NCI-H1105 (cell line): Measurements from ENCODE around the gene VPS37B.
"Not testable (repeated sequence)": the region's sequence is repeated elsewhere in the genome, so short reads cannot be mapped to it uniquely, and the experiment has no call there.

Source experiments
- DNase-seq: peaks from one replicate; lab custom pipeline; 2025; lab: John Stamatoyannopoulos, UW

VPS37B gene

DNA sequence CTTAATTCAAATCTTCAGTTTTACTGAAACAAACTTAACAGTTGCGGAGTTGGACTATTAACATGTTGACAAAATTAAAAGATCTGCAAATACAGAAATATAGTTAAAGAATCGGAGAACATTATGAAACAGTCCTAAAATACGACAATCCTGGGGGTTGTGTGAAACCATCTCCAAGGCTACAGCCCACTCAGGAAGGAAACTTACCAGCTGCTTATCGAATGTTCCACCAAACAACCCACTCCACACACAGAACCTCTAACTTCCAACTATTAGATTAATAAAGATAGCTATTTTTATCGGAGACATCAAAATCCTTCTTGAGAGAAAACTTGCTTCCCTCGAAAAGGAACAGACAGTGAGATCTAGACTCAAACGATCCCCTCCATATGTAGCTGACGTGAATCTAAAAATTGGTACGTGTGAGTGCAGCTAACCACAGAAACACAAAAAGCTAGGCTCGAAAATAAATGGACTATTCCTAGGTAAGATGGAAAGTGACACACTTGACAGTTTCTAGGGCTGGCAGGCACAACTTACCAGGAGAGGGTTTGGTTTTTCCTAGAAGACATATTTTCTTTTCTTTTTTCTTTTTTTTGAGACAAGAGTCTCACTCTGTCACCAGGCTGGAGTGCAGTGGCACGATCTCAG lies 12.9 kb downstream of the VPS37B start:
- DNase-seq: no peak

- DNase-seq: no peak
Observed at GRCh38 chr12:122880668-122881067, 15.3 kb downstream of the VPS37B start.

- no peak for DNase-seq
Observed at GRCh38 chr12:122880155-122880667, 15.7 kb downstream of the VPS37B start.

DNA sequence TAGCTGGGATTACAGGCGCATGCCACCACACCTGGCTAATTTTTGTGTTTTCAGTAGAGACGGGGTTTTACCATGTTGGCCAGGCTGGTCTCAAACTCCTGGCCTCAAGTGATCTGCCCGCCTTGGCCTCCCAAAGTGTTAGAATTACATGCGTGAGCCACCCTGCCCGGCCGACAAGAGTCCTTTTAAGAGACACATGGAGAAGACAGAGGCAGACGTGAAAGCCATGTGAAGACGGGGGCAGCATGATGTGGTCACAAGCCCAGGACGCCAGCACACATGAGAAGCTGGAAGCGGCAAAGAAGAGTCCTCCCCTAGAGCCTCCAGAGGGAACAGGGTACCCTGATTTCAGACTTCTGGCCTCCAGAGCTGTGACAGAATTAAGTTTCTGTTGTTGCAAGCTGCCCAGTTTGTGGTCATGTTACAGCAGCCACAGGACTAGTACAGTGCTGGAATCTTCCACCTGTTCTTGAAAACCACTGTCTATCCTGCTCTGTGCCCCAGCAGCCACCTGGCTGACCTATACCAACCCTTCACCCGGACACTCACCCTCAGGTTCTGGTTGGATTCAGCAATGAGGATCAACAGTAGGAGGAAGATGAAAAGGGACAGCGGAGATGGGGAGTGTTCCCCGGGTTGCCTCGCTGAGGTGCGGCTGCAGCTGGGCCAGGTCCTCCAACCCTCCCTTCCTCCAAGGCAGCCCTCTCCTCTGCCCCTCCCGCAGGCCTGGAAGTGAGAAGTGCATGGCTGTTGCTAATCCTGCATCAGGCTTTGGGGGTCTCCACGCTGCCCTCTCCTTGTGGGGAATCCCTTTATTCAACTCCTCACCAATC lies 16.9 kb downstream of the VPS37B start:
- DNase-seq: no peak

- no peak for DNase-seq
Observed at GRCh38 chr12:122876731-122877130, 19.2 kb downstream of the VPS37B start.

DNA sequence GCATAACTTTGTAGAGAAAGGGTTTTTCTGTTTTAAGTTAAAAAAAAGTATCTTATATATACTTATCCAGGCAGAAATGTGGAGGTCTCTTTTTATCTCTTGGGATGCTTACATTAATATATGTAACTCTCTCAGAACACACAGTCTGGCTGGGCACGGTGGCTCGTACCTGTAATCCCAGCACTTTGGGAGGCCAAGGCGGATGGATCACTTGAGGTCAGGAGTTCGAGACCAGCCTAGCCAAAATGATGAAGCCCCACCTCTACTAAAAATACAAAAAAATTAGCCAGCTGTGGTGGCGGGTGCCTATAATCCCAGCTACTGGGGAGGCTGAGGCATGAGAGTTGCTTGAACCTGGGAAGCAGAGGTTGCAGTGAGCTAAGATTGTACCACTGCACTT lies 19.6 kb downstream of the VPS37B start:
- DNase-seq: not testable (repeated sequence)

DNA sequence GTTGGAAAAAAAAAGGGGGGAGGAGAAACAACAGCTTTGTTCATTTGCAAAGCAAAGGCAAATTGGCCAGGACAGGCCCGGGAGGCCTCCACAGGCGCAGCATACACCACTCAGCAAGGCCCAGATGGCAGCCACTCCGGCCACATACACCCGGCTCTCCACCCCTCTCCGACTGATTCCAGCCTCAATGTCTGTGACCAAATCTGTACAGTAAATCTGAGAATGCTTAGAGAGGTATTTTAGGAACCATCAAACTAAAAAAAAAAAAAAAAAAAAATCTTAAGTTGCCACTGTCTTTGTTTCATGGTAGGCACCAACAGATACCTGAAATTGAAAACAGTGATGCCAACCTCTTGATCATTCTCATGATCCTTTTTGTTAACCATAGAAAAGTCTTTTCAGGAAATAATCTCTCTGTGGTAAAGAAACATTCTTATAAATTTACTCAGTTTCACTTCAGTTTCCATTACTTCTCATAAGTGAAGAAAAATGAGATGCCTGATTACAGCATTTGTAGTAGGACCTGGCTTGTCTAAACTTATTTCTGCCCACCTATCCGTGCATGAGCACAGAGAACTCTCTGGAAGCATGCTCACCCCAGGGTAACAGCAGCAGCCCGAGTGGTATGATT lies 20.2 kb downstream of the VPS37B start:
- DNase-seq: no peak

DNA sequence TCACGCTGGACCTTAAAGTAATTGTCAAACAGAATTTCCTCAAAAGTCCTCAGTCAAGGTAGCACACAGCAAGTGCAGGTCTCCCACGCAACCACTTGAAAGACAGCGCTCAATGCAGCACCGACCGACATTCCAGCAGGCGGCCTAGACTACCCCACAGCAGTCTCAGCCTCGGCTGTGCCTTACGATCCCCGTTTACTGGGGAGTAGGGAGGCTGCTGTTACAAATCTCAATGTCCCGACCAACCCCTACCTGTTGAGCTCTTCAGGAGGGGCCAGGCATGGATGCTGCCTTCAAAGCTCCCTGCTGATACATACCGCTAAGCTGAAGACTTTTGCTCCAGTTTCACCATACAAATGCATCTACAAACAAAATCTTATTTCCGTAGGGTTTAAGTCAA lies 21.8 kb downstream of the VPS37B start:
- DNase-seq: no peak

DNA sequence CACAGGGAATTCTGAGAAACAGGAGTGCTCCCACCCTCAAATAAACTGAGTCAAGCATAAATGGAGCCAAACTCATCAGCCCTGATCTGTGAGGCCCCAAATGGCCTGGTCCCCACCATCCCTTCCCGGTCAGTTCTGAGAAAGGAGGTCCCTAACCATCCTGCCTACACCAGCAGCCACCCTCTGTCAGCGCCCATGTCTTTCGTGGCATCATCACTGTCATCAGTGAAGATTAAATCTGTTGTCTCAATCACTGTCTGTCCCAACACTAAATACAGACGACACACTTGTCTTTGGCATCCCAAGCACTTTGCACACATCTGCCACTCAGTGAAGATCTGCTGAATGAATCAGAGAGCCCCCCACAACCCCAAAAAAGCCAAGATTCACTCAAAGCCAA lies 22.4 kb downstream of the VPS37B start:
- DNase-seq: no peak

DNA sequence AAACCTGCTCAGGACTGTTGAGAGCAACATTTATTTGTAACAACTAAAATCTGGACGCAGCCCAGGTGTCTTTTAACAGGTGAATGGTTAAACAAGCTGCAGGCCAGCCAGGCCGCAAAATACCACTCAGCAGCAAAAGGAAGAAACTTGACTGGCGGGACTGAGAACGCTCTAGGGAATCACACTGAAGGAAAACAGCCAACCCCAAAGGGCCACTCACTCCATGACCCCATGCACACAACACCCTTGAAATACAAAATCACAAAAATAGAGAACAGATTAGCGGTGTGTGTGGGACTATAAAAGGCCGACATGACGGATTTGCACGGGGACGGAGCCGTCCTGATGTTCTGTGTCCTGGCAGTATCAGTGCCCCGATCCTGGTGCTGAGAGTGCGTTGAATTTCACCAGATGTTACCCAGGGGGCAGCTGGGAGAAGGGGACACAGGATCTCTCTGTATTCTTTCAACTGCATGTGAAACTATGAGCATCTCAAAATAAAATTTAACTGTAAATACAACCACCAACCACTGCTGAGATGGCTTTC lies 23.0 kb downstream of the VPS37B start:
- DNase-seq: no peak

GRCh38 chr12:122871851-122872780 lies 23.8 kb downstream of the VPS37B start:
- DNase-seq: no peak

DNA sequence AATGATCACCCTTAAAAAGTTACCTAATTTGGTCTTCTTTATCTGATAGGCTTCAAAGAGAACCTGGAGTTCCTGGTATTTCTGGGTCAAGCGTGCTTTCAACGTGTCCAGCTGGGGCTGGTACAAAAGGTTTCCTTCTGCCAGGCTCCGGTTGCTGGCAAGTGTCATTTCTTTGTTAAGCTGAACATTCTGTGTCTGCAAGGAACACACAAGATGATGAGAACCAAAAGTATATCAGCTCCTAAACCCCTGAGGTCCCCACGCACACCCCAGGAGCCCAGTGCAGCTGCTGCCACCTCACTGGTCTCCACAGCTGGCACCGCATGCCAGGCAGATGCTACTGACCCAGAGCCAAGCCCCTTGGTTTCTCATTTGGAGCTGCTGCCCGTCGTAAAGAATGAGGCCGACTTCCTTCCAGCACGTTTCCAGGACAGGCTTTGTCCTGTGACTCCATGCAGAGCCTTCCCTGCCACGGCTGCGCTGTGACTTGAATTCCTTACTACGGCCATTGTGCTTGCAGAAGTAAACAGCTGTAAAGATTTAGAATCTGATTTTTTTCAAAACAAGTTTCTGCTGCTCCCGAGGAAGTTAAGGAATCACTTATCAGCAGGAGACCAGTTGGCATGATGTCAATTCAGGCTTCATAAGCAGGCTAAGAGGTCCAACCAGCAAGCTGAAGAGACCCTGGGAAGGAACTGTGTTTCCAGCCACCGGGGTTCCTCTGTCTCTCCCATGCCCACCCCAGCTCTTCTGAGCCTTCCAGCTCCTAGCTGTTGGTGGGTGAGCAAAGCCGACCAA lies 24.9 kb downstream of the VPS37B start:
- DNase-seq: no peak

DNA sequence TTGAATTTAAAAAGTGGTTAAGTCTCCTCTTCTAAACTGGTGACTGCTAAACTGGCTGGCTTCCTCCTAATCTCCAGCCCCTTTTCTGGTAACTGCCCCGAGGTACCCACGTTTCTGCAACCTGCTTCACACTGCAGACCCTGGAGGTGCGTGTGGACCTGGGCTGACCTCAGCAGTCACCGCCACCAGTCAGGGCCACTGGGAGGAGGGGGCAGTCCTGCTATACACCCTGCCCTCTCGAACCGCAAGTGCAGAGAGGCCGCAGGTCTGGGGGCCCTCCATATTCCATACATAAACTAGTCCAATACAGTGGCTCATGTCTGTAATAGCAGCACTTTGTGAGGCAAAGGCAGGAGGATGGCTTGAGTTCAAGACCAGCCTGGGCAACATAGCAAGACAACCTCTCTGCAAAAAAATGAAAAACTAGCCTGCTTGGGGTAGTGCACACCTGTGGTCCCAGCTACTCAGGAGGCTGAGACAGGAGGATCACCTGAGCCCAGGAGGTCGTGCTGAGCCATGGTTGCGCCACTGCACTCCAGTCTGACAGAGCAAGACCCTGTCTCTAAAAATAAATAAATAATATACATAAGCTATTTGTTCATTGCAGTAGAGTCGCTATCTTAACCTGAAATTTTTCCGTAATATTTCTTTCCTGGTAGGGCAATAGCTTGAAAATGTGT lies 25.6 kb downstream of the VPS37B start:
- no peak for DNase-seq

- no peak for DNase-seq
Observed at GRCh38 chr12:122869207-122869973, 26.5 kb downstream of the VPS37B start.

DNA sequence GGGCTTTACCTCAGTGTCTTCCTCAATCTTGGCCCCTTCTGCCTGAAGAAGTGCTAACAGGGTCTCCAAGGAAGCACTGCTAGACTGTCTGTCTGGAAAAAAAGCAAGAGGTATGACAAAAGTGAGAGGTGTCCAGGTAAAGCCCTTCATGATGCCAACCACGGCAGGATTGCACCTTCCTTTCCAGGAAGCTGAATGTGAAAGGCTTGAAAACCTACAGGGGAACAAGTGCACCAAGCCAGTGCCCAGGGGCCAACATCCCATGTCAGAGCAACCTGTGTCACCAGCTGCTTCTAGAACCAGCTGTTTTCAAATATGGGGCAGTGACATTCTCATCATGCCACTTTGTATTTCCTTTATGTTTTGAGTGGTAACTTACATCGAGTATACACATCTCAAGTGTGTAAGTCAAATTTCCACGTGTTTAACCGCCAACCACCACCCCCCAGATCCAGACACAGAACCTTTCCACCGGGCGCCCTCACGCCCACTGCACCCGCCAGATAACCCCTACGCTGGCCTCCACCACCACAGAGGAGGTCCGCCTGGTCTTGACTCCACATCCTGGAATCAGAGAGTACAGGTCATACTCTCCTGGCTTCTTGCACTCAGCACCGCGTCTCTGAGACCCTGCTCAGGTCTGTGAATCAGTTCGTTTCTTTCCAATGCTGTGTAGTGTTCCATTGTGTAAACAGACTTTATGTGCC lies 27.3 kb downstream of the VPS37B start:
- DNase-seq: no peak

DNA sequence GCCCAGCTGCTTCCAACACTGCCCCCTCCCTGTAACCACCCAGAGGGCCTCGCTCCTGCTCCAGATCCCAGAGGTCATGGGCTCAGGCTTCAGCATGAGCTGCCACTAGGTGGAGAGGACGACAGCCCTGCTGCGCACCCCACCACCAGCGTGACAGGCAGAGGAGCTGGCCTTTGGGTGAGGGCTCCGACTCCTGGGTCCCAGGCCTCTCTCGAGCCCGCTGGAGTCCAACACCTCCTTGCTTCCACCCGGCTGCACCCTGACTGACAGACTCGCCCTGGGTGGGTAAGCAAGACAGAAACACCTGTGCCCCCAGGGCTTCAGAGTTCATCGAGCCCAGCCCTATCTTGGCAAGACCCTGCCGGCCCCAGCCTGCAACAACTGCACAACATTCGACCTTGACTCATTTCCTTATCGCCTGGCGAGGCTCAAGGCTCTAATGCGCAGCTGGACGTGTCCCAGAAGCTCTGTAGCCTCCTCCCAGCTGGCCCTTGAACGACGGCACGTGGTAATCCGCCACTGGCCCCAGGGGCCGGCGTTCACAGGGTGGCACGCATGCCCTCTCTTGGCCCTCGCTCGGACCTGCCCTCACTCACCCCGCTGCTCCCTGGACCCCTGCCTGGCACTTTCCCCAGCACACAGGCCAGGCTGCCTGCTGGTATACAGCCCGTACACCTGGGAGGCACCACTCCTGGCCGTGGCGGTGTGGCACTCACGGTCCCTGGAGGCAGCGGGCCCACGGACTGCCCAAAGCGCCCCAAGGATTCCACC lies 28.0 kb downstream of the VPS37B start:
- DNase-seq: no peak

- DNase-seq: no peak
Observed at GRCh38 chr12:122866950-122867607, 28.8 kb downstream of the VPS37B start.
